DMS53 (cell line): ENCODE results near the gene CRYL1.
"Not testable (repeated sequence)": the region's sequence is repeated elsewhere in the genome, so short reads cannot be mapped to it uniquely, and the experiment has no call there.

Source experiments
- DNase-seq: peaks from one replicate; lab custom pipeline; 2025; lab: John Stamatoyannopoulos, UW

Gene CRYL1

DNA sequence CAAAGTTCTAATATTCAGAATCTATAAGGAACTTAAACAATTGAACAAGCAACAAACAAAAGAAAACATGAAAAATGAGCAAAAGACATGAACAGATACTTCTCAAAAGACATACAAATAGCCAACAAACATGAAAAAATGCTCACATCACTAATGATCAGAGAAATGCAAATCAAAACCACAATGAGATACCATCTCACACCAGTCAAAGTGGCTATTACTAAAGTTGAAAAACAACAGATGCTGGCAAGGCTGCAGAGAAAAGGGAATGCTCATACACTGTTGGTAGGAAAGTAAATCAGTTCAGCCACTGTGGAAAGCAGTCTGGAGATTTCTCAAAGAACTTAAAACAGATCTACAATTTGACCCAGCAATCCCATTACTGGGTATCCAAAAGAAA lies 74.3 kb downstream of the CRYL1 start:
- DNase-seq = no peak

DNA sequence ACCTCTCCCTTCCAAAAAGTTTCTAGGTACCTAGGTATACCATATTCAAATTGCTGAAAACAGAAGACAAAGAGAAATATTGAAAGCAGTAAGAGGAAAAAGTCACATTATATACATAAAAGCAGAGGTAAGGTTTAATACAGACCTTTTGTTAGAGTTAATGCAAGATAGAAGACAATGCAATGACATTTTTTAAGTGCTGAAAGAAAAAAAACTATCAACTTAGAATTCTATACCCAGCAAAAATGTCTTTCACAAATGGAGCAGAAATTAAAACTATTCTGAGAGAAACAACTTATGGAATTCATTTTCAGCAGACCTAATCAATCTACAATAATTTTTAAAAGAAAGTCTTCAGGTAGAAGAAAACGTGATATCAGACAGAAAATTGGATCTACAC lies 77.2 kb downstream of the CRYL1 start:
- DNase-seq = no peak

DNA sequence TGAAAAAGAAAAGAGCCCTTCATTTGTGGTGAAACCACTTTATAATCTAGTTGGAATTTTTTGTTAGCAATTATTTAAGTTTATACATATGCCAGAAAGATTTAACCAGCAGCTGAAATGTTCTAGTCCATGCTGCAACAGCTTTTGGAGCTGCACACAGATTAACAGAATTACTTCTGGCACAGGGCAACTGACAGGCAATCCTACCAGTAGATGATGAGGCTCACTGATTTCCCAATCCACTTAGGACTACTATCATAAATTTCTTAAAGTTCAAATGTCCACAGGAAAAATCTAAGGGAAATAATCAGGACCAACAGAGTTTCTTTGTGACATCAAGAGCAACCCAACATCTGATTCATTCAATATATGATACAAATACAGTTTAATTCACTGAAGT lies 78.8 kb downstream of the CRYL1 start:
- DNase-seq = no peak

DNA sequence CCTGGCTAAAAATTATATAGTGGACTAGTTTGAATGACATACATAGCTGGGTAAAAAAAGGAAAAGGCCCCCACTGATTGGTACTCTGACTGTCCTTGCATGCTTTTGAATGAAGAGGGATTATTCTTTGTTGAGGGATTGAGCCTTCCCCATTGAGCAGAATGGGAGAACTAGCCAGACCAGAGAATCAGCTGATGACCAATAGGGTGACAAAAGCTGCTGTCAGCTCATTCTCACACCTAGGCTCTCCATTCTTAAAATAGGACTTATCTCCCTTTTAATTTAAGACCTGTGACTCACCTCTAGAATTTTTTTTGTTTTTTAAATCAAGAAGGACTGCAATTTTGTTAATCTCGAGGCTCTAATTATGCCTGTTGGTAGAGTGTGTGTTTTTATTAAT lies 79.3 kb downstream of the CRYL1 start:
- DNase-seq = no peak

DNA sequence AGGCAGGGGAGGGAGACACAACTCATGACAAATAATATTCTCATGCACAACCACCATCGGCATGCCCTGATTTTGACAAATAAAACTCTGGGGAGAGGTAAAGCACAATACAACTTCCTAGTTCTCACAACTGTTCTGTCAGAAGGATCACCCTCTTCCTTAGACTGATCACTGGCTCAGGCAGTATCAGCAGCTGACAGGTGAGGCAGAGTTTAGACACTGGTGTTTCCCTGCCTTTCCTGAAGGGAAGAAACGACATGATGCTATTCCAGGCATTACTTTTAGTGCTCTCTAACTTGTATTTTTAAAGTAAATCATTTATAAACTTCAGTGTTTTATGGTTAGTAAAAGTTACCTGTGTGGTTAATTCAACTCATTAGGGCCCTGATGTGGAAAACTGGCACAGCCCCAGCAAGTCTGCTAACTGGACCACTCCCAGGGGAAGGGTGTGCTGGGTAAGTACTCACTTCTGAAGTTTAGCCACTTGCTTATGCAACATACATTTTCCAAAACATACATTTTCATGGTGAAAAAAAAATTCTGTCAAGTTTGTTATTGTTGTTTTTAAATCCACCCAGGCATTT lies 82.8 kb downstream of the CRYL1 start:
- no peak for DNase-seq

DNA sequence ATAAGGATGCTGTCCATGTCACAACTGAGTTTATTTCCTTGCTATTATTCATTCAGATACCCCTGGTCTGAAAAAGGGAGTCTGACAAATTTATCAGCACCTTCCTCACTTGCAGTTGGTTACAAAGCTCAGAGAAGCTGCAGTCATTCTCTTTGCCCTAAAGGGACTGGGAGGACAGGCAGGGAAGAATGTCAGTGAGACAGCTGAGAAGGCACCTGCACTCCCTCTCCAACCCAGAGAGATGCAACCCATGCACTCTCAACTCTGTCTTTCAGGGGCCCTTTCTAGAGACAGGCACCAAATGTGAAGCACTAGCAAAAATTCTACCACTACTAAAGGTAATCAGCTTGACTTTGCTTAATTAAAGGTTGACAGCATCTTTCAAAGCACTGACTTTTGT lies 83.3 kb downstream of the CRYL1 start:
- no peak for DNase-seq

DNA sequence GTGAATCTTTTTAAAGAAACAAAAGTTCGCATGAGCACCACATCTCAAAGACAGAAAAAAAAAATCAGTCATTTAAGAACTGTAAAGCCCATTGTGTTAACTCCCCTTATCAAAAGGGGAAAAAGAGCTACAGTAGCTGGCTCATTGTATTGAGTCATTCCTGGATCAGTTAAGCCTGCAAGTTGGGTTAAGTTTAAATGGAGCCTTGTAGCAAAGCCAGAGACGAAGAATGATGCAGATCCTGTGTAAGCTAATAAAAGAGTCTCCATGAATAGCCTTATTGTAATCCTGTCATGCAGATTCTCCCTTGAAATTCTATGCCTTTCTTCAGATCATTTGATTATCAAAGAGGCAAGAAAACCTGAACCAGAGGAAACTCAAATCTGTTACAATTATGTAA lies 83.8 kb downstream of the CRYL1 start:
- no peak for DNase-seq

DNA sequence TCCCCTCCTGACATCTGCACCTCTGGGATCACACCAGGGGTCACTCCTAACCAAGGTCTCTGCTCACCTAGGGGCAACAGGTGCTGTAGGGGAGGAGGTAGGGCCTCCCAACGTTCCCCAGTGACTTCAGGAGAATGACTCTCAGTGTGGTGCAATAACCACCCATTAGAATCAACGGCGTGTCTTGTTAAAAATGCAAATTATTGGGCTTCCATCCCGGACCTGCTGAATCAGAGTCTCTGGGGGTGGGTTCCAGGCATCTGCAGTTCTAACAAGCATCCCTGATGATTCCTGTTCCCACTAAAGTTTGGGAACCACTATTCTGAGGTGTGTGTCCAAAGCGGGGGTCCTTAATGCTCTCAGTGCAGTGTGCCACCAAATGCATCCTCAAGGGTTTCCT lies 84.6 kb downstream of the CRYL1 start:
- DNase-seq = no peak

DNA sequence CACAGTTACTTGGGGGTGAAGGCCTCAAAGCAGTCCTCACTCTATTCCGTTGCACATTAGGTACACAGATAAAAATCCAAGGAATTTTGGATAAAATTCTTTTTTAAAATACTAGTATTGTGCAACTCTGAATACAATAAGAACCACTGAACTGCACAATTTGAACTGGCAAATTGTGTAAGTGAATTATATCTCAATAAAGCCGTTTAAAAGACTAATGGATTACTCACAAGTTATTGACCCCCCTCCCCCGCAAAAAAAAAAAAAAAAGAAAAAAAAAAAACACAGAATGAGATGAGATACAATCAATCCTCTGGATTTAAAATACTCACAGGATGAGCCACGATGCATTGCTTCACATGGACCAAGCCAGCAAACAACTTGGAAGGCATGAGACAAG lies 86.4 kb downstream of the CRYL1 start:
- no peak for DNase-seq

DNA sequence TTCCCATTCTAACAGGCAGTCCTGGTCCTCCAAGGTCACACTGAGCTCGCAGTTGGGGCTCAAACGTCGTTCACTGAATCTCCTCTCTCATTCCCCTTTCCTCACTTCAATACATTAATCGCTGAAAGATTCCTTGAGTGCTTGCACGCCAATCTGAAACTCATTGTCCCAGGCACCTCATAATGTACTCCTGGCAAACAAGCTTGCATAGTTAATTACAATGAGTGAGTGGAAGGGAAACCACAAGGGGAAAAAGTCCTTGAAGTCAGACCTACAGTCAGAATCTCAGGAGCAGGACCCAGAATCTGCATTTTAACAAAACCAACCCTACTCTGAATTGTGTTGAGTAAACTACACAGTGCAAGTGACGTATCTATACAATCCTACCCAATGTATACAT lies 86.9 kb downstream of the CRYL1 start:
- no peak for DNase-seq

DNA sequence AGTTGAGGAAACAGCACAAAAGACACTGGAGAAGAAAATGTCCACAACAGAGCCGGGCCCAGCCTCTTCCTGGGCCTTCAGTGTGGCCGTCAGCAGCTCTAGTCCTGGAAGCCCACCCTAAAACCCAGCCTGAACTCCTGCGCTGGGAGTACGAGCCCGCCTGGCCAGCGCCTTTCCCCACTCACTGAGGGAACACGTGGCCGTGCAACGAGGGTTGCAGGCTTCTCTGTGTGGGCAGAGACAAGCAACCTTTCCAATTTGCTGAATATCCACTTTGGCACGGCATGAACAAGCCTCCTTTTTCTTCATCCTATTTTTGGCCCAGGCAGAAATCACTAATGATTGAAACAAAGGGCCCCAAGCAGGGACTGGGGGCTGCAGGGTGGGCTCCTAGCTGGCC lies 89.2 kb downstream of the CRYL1 start:
- no peak for DNase-seq

DNA sequence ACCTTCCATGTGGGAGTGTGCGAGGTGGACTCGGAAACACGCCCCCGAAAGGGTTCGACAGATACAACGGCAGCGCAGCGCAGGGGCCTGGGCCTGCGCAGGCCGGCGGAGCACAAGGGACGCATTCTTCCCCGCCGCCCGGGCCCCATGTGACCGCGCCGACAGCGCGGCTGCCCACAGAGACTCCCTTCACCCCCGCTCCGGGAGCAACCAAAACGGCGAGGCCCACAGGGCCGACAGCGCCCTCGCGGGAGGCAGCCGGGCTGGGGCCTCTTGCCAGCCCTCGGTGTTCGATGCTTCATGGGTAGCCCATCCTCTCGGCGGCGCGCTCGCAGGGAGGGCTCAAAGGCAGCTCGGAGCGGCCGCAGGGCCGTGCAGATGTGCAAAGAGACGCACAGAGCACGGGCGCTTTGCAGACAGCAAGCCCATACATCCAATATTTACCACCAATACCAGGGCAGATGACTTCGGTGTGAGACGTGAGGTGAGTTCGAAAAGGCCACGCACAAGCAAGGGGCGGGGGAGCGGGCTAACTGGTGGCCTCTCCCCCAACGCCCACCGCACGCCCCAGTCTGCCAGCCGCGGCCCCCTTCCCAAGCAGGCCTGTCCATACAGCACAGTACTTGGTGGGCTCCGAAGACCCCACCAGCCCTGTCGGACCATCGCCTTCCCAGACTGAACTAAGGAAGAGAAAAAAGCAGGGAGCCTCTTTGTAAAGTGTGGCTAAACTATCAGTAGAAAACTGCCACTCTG lies 89.9 kb downstream of the CRYL1 start:
- no peak for DNase-seq

DNA sequence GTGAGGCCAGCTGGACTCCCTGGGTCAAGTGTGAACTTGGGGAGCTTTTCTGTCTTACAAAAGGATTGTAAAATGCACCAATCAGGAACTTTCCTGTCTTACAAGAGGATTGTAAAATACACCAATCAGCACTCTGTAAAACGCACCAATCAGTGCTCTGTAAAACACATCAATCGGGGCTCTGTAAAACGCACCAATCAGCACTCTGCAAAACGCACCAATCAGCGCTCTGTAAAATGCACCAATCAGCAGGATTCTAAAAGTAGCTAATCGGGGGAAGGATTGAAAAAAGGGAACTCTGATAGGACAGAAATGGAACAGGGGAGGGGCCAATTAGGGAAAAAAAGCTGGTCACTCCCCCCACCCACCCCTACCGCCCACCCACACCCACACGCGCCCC lies 91.4 kb downstream of the CRYL1 start:
- DNase-seq = not testable (repeated sequence)

DNA sequence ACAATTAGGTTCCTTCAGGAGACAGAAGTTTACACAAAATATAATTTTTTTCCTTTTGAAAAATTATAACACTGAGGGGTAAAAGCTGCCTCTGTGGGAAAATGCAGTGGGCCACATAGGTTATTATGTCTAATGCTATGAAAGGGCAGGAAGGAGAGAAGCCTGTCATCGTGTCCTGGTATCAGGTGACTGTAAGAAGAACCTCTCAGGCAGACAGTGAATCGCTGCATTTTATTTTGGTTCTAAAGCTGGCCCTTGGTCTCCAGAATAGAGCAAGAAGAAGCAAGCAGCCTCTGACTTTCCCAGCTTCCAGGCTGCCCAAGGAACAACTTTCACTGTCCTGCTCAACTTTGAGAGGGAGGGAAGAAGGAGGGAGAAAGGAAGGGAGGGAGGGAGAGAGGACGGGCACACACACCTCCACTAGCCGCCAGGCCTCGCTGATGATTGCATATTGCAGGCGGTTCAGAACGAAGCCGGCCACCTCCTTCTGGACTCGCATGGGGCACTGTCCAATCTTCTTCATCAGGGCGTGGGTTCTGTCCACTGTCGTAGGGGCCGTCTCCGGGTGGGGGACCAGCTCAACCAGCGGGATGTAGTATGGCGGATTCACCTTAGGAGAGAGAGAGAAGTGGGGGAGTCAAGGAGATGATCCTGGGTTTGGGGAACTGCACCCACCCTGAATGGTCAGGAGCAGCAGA lies 93.8 kb downstream of the CRYL1 start:
- DNase-seq = peak; percentile 39

DNA sequence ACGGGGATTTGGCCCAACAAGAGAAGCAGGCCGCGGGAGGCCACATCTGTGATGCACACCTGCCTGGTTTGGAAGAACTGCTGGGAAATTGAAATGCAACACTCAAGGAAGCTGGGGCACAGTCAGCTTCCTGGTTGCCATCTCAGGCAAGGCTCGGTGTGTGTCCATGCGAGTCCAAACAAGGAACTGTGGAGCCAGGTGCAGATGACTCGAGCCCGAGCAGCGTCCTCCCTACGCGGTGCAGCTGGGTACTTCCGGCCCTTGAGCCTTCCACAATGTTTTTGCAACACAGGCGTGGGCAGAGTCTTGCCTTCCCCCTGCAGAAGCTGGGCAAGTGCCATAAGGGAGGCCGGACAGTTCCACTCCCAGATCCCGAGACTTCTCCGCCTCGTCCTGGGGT lies 94.6 kb downstream of the CRYL1 start:
- peak; percentile 92 for DNase-seq

DNA sequence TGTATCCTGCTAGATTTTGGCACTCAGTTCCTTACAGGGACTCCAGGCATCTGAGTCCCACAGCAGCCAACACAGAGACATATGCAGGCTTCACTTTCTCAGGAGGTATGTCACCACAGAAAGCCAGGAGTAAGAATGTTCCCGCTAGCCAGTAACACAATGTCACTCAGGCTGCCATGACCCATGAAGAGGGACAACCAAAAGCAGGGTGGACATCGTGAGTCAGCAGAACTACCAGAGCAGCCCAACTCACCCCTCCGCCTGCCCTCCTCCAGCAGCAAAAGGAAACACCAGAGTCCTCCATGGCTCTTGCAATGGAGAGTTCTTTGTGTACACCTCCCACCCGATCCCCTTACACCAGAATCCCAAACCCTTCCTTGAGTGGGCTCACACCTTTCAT lies 95.4 kb downstream of the CRYL1 start:
- DNase-seq = peak; percentile 18

DNA sequence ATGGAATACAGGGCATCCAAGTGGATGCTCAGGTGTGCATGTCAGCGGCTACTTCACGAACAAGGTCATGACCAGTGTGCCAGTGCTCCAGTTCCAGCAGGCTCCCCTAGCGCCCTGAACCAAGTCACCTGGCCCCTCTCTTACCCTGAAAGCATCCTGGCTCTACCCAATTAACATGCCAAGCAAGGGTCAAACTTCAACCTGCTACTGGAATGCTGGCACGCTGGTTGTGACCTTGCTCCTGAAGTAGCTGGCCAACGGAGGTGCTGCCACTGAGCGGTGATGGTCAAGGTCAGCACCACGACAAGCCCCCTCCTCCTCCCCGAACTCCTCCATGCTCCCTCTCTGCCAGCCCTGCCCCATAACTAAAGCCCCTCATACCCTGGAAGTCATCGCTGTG lies 96.0 kb downstream of the CRYL1 start:
- no peak for DNase-seq

DNA sequence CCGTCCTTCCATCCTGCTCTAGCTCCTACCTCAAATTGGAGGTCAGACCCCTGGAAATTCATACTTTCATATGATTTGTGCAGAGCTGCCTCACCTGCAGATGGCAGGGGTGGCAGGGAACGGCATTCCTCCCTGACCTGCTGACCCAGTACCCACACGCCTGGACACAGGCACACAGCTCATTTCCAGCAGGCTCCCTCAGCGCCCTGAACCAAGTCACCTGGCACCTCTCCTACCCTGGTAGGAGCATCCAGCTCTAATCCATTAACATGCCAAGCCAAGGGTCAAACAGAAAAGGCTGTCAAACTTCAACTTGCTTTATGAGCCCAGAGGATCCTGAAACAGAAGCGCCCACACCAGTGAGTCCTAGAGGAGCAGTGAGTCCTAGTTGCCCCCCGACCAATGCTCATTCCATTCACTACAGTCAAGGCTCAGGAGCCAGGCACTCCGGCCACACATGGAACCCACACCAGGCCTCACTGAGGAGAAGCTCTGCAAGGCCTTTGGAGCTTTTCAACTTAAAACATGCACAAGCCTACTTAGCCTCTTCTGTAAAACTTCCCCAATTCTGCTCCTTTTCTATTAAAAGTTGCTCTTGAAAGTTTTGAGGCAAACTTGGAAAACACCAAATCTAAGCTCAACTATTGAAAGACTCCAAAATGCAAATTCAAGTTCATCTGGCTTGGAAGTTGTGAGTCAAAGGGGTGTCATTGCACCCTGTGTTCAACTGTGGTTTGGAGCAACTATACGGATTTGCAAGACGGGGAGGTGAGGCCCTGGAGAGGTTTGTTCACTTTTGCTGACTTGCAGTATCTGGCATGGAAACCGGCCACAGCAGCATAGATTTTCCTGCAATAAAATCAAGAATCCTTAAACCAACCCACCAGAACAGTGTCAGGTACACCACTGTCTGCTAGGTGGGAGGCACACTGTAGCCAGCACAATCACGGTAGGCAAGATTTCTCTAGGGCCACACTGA lies 96.7 kb downstream of the CRYL1 start:
- no peak for DNase-seq

DNA sequence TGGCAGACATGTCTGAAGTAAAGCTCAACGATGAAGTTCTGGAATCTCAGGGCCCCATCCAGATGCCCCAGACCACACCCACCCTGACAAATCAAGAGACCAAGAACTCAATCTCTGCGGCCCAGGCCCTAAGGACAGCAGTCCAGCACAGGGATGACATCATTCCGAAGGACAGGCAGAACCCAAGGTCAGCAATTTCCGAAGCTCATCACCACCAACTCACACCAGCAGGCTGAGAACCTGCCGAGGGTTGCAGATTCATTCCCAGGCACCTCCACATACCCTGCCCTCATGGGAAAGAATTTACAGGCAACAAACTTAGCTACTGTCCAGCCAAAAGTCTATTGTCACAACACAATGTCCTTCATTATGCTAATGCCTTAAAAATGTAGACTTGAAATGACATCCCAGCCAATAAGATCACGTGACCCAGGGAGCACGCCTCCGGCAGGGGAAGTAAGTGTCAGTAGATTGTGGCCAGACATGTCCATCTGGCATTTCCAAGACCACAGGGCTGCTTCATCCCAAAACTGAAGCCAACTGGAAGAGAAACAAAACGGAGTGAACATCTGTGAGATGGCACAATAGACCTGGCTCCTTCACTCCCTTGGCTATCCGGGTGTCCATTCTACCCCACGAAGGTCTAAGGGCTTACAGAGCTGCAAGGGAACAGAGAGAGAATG lies 98.8 kb downstream of the CRYL1 start:
- DNase-seq = no peak

DNA sequence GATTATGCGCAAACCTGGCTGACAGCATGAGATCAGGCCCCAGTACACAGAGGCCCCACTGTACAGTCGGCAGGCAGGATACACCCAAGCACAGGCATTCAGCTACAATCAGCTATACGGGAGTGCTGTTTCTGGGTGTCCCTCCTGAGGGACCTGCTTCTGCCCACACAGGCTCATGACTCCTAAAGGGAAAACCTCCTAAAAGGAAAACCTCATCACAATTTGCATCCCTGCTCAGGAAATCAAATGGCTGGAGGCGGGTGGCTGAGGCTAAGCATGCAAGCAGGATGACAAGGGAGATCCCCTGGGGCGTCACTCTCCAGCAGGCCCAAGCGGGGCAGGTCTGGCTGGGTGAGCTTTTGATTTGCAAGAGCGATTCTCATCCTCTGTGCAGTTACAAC lies 99.8 kb downstream of the CRYL1 start:
- DNase-seq = no peak

DNA sequence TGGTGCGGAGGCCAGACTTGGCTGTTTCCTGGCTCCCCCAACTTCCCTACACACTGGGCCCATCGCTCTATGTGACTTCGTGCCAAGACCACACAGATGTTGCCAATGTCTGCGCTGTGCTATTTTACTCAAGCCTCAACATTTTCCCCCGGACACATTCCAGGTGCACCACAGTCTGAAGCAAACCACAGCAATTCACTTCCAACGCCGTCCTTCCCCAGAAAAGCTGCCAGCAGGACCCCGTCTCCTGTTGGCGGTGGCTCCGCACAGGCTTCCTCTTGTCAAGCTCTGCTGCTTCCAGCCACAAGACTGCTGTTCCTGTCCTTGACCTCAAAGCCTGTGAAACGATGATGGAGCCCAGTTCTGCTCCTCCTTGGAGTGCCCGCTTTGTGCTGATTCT lies 100.7 kb downstream of the CRYL1 start:
- no peak for DNase-seq

DNA sequence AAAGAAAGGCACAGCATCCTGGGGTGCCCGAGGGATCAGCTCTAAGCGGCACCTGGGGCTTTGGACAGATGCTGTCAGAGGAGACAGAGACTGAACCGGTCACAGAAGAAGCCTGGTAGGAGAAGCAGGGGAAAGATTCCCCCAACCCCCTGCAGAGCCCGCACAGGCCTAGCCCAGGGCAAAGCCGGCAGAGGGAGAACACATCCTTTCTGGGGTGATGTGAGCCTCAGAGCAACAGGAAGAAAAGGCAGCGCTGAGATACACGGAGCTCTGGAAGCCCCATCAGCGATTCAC lies 101.2 kb downstream of the CRYL1 start:
- DNase-seq = no peak
